ENCODE measurements around the gene MED14.

The MED14 gene

GRCh38 chrX:40729598-40730584 lies 5.5 kb downstream of the MED14 start:
- DNase-seq, result no peak

- DNase-seq, result no peak
These were observed 7.6 kb downstream of the MED14 start for GRCh38 chrX:40727581-40728252.

- no peak for DNase-seq
These were observed 8.2 kb downstream of the MED14 start for GRCh38 chrX:40727093-40727492.

GRCh38 chrX:40722930-40723329 lies 12.4 kb downstream of the MED14 start:
- DNase-seq, result no peak

- DNase-seq, result no peak
These were observed 13.7 kb downstream of the MED14 start for GRCh38 chrX:40721489-40722106.

GRCh38 chrX:40720792-40721191 lies 14.6 kb downstream of the MED14 start:
- DNase-seq, result no peak

- no peak for DNase-seq
These were observed 15.0 kb downstream of the MED14 start for GRCh38 chrX:40720339-40720738.

- no peak for DNase-seq
These were observed 15.6 kb downstream of the MED14 start for GRCh38 chrX:40719731-40720130.

- DNase-seq, result no peak
These were observed 16.1 kb downstream of the MED14 start for GRCh38 chrX:40719218-40719617.

- no peak for DNase-seq
These were observed 25.9 kb downstream of the MED14 start for GRCh38 chrX:40709395-40709794.

- no peak for DNase-seq
These were observed 29.6 kb downstream of the MED14 start for GRCh38 chrX:40705658-40706312.

- no peak for DNase-seq
These were observed 34.6 kb downstream of the MED14 start for GRCh38 chrX:40700640-40701342.

GRCh38 chrX:40698851-40699250 lies 36.5 kb downstream of the MED14 start:
- DNase-seq, result no peak

- no peak for DNase-seq
These were observed 40.5 kb downstream of the MED14 start for GRCh38 chrX:40694802-40695201.

GRCh38 chrX:40688929-40689328 lies 46.4 kb downstream of the MED14 start:
- no peak for DNase-seq

- DNase-seq, result no peak
These were observed 48.2 kb downstream of the MED14 start for GRCh38 chrX:40687169-40687568.

- no peak for DNase-seq
These were observed 49.9 kb downstream of the MED14 start for GRCh38 chrX:40685362-40685918.

- no peak for DNase-seq
These were observed 51.2 kb downstream of the MED14 start for GRCh38 chrX:40684092-40684491.

GRCh38 chrX:40683245-40683644 lies 52.1 kb downstream of the MED14 start:
- no peak for DNase-seq

- DNase-seq, result no peak
These were observed 64.2 kb downstream of the MED14 start for GRCh38 chrX:40671126-40671525.

GRCh38 chrX:40663880-40664630 lies 71.3 kb downstream of the MED14 start:
- DNase-seq, result no peak

Data from COR-L47 (cell line).